Measurements from ENCODE around the gene SBNO2. TPM values are rescaled to one million over a fixed set of nuclear protein-coding genes. Genes with fewer than 3 reads are reported as not detected.
"Not testable (repeated sequence)": the region's sequence is repeated elsewhere in the genome, so short reads cannot be mapped to it uniquely, and the experiment has no call there.

Gene SBNO2
- polyA plus RNA-seq, 3 donors: 14.9 to 23.6 (median 18.3) TPM

DNA sequence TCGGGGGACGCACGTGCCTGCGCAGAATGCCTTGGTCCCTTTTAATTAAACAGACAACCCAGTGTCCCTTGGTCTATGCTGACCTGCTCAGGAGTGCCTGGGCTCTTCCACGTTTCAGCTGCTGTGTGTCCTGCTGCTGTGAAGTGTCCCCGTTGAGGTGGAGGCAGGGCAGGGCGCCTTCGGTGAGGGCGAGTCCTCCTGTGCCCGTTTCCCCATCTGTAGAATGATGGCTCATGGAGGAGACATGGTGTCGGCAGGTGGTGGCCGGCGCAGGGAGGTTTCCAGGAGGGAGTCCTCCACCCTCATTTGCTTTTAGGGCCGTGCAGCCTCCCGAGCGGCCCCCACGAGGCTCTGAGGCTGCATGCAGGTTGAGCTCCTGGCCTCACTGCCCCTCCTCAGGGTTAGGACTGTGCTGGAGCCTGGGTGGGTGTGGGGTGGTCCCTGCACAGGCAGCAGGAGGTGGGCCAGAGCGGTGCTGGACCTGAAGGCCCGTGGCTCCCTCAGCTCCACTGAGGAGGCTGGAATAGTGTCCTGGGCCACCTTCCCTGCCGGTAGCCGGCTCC lies 40.3 kb upstream of the SBNO2 start:
- DNase-seq (ENCODE audit: extremely low read depth in 1 of 11, low read depth in 9 of 11, low spot score in 4 of 11): no peak

- no peak for DNase-seq (ENCODE audit: extremely low read depth in 1 of 11, low read depth in 9 of 11, low spot score in 4 of 11)
Measured at GRCh38 chr19:1213391-1214286, 39.6 kb upstream of the SBNO2 start.

- no peak for DNase-seq (ENCODE audit: extremely low read depth in 1 of 11, low read depth in 9 of 11, low spot score in 4 of 11)
Measured at GRCh38 chr19:1211494-1212234, 37.6 kb upstream of the SBNO2 start.

GRCh38 chr19:1210227-1210538 lies 36.1 kb upstream of the SBNO2 start:
- DNase-seq (ENCODE audit: extremely low read depth in 1 of 11, low read depth in 9 of 11, low spot score in 4 of 11): no peak

- DNase-seq (ENCODE audit: extremely low read depth in 1 of 11, low read depth in 9 of 11, low spot score in 4 of 11): not testable (repeated sequence)
Measured at GRCh38 chr19:1208830-1209229, 34.8 kb upstream of the SBNO2 start.

DNA sequence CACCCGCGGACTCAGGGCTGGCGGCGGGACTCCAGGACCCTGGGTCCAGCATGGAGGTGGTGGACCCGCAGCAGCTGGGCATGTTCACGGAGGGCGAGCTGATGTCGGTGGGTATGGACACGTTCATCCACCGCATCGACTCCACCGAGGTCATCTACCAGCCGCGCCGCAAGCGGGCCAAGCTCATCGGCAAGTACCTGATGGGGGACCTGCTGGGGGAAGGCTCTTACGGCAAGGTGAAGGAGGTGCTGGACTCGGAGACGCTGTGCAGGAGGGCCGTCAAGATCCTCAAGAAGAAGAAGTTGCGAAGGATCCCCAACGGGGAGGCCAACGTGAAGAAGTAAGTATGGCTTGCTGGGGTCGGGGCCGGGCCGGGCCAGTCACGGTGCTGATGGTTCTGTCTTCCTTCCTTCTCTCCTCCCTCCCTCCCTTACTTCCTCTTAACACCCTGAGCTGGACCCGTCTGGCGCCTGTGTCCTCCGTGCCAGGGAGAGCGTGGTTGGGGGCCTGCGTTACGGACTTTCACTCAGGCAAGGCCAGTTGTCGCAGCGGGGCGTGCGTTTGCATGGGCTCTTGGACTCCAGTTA lies 32.9 kb upstream of the SBNO2 start:
- no peak for DNase-seq (ENCODE audit: extremely low read depth in 1 of 11, low read depth in 9 of 11, low spot score in 4 of 11)

DNA sequence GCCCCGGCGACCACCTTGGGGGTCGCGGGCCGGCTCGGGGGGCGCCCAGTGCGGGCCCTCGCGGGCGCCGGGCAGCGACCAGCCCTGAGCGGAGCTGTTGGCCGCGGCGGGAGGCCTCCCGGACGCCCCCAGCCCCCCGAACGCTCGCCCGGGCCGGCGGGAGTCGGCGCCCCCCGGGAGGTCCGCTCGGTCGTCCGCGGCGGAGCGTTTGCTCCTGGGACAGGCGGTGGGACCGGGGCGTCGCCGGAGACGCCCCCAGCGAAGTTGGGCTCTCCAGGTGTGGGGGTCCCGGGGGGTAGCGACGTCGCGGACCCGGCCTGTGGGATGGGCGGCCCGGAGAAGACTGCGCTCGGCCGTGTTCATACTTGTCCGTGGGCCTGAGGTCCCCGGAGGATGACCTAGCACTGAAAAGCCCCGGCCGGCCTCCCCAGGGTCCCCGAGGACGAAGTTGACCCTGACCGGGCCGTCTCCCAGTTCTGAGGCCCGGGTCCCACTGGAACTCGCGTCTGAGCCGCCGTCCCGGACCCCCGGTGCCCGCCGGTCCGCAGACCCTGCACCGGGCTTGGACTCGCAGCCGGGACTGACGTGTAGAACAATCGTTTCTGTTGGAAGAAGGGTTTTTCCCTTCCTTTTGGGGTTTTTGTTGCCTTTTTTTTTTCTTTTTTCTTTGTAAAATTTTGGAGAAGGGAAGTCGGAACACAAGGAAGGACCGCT lies 32.2 kb upstream of the SBNO2 start:
- DNase-seq (ENCODE audit: extremely low read depth in 1 of 11, low read depth in 9 of 11, low spot score in 4 of 11): no peak

DNA sequence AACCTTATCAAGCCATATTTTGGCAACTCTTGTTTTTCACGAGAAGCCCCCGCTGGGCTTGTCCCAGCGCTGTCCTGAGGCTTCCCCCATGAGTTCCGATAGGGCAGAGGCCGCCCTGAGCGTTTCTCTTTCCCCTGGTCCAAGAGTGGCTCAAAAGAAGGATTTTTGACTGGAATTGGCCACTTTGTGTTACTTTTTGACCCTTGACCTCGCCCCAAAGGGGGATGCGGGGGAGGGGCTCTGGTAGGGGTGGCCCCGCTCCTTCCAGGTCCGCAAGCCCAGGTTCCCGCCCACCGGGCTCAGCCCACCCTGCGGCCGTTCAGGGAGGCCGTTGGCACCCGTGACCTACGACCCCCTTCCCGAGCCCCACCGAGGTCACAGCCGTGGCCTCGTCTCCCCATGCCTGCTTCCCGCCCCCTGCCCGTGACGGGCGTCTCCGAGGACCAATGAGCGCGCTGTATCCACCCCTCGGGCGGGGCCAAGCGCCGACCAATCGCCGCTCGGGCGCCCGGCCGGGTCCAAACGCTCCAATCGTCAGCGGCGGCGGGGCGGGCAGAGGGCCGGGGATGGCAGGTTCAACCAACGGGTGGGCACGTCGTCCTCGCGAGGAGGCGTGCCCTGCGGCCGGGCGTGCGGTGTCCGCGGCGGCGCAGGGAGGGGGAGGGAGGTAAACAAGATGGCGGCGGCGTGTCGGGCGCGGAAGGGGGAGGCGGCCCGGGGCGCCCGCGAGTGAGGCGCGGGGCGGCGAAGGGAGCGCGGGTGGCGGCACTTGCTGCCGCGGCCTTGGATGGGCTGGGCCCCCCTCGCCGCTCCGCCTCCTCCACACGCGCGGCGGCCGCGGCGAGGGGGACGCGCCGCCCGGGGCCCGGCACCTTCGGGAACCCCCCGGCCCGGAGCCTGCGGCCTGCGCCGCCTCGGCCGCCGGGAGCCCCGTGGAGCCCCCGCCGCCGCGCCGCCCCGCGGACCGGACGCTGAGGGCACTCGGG lies 31.3 kb upstream of the SBNO2 start, which contains the start of gene STK11:
TSS of gene STK11 (plus strand) at position 665 of the 986 bp plus-strand sequence. CDS start 1,136 bp downstream, outside the sequence.
- peak; percentile 83 to 97 (median 96) for DNase-seq (ENCODE audit: extremely low read depth in 1 of 11, low read depth in 9 of 11, low spot score in 4 of 11)

DNA sequence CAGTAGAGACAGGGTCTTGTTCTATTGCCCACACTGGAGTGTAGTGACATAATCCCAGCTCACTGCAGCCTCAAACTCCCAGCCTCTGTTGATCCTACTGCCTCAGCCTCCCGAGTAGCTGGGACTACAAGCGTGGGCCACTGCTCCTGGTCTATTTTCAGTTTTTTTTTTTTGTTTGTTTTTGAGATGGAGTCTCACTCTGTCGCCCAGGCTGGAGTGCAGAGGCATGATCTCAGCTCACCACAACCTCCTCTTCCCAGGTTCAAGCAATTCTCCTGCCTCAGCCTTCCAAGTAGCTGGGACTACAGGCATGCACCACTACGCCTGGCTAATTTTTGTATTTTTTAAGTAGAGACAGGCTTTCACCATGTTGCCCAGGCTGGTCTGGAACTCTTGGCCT lies 26.5 kb upstream of the SBNO2 start:
- DNase-seq (ENCODE audit: extremely low read depth in 1 of 11, low read depth in 9 of 11, low spot score in 4 of 11): not testable (repeated sequence)

- no peak for DNase-seq (ENCODE audit: extremely low read depth in 1 of 11, low read depth in 9 of 11, low spot score in 4 of 11)
Measured at GRCh38 chr19:1199531-1199930, 25.5 kb upstream of the SBNO2 start.

GRCh38 chr19:1189419-1189818 lies 15.4 kb upstream of the SBNO2 start:
- DNase-seq (ENCODE audit: extremely low read depth in 1 of 11, low read depth in 9 of 11, low spot score in 4 of 11): no peak

DNA sequence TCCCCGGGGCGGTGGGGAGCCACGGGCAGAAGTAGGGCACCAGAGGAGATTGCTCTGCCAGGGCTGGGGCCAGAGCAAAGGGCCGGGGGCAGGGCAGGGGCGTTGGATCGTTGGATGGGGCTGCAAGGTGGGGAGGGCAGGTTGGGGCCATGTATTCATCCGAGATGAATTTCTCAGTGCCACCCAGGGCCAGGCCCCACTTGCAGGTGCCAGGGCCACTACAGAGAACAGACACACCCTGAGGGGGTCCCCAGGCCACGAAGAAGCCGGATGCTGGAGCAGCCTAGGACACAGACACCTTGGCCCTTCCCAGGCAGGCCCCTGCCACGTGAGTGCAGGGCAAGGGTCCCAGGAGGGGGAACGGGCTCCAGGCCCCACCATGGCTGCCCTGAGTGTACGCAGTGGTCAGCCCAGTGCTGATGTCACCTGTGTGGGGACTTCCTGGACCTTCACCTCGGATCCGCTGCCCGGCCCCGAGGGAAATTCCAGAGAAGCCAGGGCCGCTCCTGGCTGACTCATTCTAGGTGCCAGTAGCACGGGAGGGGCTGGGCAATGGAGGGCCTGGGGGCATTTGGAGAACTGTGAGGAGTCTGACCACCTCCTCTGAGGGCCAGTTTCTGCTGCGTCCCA lies 9.6 kb upstream of the SBNO2 start:
- DNase-seq (ENCODE audit: extremely low read depth in 1 of 11, low read depth in 9 of 11, low spot score in 4 of 11): no peak

DNA sequence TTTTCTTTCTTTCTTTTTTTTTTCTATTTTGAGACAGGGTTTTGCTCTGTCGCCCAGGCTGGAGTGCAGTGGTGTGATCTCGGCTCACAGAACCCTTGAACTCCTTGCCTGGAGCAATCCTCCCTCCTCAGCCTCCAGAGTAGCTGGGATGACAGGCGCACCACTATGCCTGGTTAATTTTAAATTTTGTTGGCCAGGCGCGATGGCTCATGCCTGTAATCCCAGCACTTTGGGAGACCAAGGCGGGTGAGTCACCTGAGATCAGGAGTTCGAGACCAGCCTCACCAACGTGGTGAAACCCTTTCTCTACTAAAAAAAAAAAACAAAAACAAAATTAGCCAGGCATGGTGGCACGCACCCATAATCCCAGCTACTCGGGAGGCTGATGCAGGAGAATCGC lies 8.7 kb upstream of the SBNO2 start:
- no peak for DNase-seq (ENCODE audit: extremely low read depth in 1 of 11, low read depth in 9 of 11, low spot score in 4 of 11)

GRCh38 chr19:1182068-1182467 lies 8.0 kb upstream of the SBNO2 start:
- no peak for DNase-seq (ENCODE audit: extremely low read depth in 1 of 11, low read depth in 9 of 11, low spot score in 4 of 11)

DNA sequence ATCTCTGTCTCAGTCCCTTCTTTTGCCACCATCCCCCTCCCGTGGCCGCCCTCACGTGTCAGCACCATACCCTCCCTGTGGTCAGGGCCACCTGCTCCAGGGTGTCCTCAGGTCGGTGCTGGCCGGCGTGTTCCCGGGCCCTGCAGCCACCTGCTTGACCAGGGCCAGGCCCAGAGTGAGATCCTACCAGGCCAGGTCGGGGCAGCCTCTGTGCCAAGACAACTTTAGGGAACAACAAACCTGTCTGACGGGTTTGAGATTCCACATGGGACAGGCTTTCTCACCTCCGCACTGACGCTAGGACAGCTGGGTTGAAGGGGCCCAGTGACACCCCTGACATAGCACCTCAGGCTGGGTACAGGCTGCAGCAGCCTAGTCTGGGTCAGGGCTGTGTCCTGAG lies 7.5 kb upstream of the SBNO2 start:
- no peak for DNase-seq (ENCODE audit: extremely low read depth in 1 of 11, low read depth in 9 of 11, low spot score in 4 of 11)

GRCh38 chr19:1177322-1178114 lies 3.5 kb upstream of the SBNO2 start:
- DNase-seq (ENCODE audit: extremely low read depth in 1 of 11, low read depth in 9 of 11, low spot score in 4 of 11): no peak

All from renal cortex interstitium (tissue), 11 donors.